Ovary (tissue), 9 donors: ENCODE data around the gene MIER3. TPM values are rescaled to one million over a fixed set of nuclear protein-coding genes. Genes with fewer than 3 reads are reported as not detected.

Experiments used
- DNase-seq, 5 donors: peaks; one replicate each; pipeline ENCODE4 v3.0.0-alpha.2; 2019 to 2020
- H3K27ac ChIP-seq, 2 donors: fragments of 200-600 bp; one replicate each; pipeline versions ENCODE4 v1.5.1 to v1.8.0; 2019 to 2022
- H3K27me3 ChIP-seq: fragments of 200-600 bp; one replicate; pipeline ENCODE4 v1.8.0; 2022
- H3K36me3 ChIP-seq: fragments of 200-600 bp; sonication (generic); one replicate; pipeline ENCODE4 v1.5.1; 2019
- H3K4me1 ChIP-seq: one replicate; pipeline ENCODE4 v1.8.1; 2013; ENCODE audit warnings: mild to moderate bottlenecking, moderate library complexity; ENCODE audit not compliant: insufficient read depth
- H3K4me3 ChIP-seq: fragments of 200-600 bp; sonication (generic); one replicate; pipeline ENCODE4 v1.5.1; 2017
- H3K9me3 ChIP-seq, 2 donors: fragments of 200-600 bp in 1 of 2; sonication (generic) in 1 of 2; one replicate each; pipeline versions ENCODE4 v1.5.1 to v1.8.1; 2013 to 2019; ENCODE audit warnings: mild to moderate bottlenecking in 1 of 2, moderate library complexity in 1 of 2
- CTCF ChIP-seq, 3 donors: fragments of 450-650 bp in 2 of 3; fragments of 200-600 bp in 1 of 3; IDR thresholded peaks; one replicate each; pipeline versions ENCODE4 v1.5.1 to v1.8.0; 2016 to 2022; ENCODE audit warnings: antibody characterized with exemption in 3 of 3, mild to moderate bottlenecking in 1 of 3
- EP300 ChIP-seq: sonication (generic); formaldehyde crosslinking; IDR thresholded peaks from one replicate; pipeline ENCODE4 v1.6.1; 2017; ENCODE audit warnings: antibody characterized with exemption
- POLR2A ChIP-seq: fragments of 450-650 bp; IDR thresholded peaks from one replicate; pipeline ENCODE4 v1.6.1; 2017; ENCODE audit warnings: antibody characterized with exemption, mild to moderate bottlenecking, moderate library complexity
- WGBS, 3 donors: extraction: QIAGEN DNeasy Blood & Tissue Kit in 1 of 3; methylation state at CpG; one replicate each; pipeline versions ENCODE4 v1.1.5 to v1.1.7; 2013 to 2017; 5-methylcytosine and 5-hydroxymethylcytosine counted together
- intact Hi-C, 4 donors: fragments of 100-400 bp; cut with DNase I; formaldehyde crosslinking; loops; one replicate each; pipeline versions ENCODE4 v1.11.0 to v1.15.1; 2022 to 2023
- polyA plus RNA-seq, 2 donors: library from polyadenylated mRNA; stranded (reverse); fragments of 200-250 nt in 1 of 2; fragments of 350-450 nt in 1 of 2; fragmentation: Illumina TruSeq in 1 of 2; extraction: RNeasy Lipid Tissue Mini Kit (QIAGEN cat#74804) in 1 of 2; gene quantifications; one replicate each; pipeline ENCODE4 v1.2.3, GENCODE V29; 2013 to 2014
- total RNA-seq, 7 donors: library from RNA; depleted of rRNA in 2 of 7; stranded (reverse); fragments of >200 nt in 2 of 7; fragmentation: NEBNext Ultra II Directional in 3 of 7; extraction: Animal tissue kit (Norgen Biotek cat#: 25700) in 3 of 7; gene quantifications; one replicate each; pipeline versions ENCODE4 v1.1.0 to v1.2.4, GENCODE V29; 2016 to 2023
- donor health status: DM: no; HTN: no; CAD: no; lungs with moderate emphysema.
- donor health status: DM: no; HTN: no; CAD: no.
- donor health status: Bipolar disorder and iron deficiency.
- donor health status: DM: yes; HTN: yes; CAD: no.
- donor health status: DM: no; HTN: no; CAD: no.
- donor health status: DM: yes; HTN: yes; CAD: no.

MIER3 gene
- total and polyA plus RNA-seq, 9 donors, result 7.9 to 57.2 (median 33.8) TPM

DNA sequence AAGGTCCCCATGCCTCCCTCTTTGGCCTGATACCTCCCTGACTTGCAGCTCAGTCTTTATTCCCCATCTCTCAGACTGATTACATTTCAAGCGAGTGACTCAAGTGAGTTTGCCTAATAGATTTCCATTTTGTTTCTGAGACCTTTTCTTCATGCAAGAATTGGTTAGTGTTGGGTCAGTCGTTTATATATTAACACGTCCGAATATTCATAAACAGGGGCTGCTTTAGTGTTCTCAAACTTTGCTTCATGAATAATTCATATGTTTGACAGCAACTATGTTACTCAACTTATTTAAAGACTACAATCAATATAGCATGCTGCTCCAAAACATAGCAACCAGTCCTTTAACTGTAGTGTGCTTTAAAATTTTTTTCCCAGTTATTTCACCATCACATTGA, 36.6 kb upstream of the MIER3 start:
- peaks cover 3% of the 10 kb centered on the region for H3K4me1 ChIP-seq
- H3K27me3 ChIP-seq, result no peaks in the 10 kb centered on the region
- H3K27ac ChIP-seq, result no peak overlapping the region
- H3K36me3 ChIP-seq, result no peaks in the 10 kb centered on the region
- no peak overlapping the region for H3K4me3 ChIP-seq
- 77 to 90% (median 87%) methylated on average over 4 of the region's 4 CpGs for WGBS, 3 donors
- intact Hi-C loops, result no loop called here
- H3K9me3 ChIP-seq, result no peaks in the 10 kb centered on the region
- no peak for DNase-seq
- TF ChIP-seq EP300, result no peak
- no peak for TF ChIP-seq POLR2A

DNA sequence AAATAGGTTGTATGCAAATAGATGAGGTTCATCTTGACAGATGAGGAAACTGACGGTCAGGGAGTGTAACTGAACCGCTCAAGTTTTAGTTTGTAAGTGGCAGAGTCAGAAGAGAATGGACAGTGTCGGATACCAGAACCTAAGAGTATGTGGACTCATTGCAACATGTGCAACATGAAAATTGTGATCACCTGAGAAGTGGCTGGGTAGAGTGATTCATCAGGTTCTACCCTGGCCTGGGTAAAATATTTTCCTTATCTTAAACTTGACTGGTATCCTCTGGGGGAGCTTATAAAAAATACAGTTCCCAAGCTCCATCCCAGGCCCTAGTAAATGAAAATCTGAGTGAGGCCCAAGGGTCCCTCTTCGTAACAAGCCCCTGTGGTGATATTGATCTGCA, 35.2 kb upstream of the MIER3 start:
- Histone ChIP-seq H3K4me1 (peaks cover 3% of the 10 kb centered on the region), H3K36me3 (no peaks in the 10 kb centered on the region), H3K4me3 (no peak overlapping the region), H3K9me3 (no peaks in the 10 kb centered on the region), H3K27ac (no peak overlapping the region), H3K27me3 (no peaks in the 10 kb centered on the region)
- 92 to 99% (median 94%) methylated on average over 4 of the region's 4 CpGs for WGBS, 3 donors
- intact Hi-C loops, result no loop called here
- DNase-seq, result no peak
- TF ChIP-seq POLR2A, result no peak
- TF ChIP-seq CTCF (IDR thresholded peaks at IDR 0.05), result no peak
- TF ChIP-seq EP300, result no peak

DNA sequence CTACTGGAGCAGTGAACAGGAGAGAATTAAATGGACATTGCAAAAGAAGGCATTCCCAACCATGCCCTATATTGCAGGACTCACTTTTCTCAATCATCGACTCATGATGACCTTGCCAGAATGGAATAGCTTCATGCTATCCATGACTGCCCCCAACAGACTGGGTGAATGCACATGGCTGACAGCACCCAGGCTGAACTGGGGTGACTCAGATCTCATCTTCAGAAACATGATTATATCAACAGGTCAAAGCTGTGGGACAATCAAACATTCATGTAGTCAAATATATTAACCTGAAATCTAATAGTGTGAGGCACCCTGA, 34.7 kb upstream of the MIER3 start:
- no peaks in the 10 kb centered on the region for H3K9me3 ChIP-seq
- no peak for DNase-seq
- TF ChIP-seq CTCF (IDR thresholded peaks at IDR 0.05), result no peak
- TF ChIP-seq POLR2A, result no peak
- no peak for TF ChIP-seq EP300
- intact Hi-C loops, result no loop called here
- WGBS, 3 donors, result 96 to 100% (median 100%) methylated on average over 1 of the region's 1 CpG
- no peaks in the 10 kb centered on the region for H3K36me3 ChIP-seq
- no peak overlapping the region for H3K27ac ChIP-seq
- no peaks in the 10 kb centered on the region for H3K27me3 ChIP-seq
- no peak overlapping the region for H3K4me3 ChIP-seq
- H3K4me1 ChIP-seq, result peaks cover 3% of the 10 kb centered on the region

- H3K27me3 ChIP-seq, result no peaks in the 10 kb centered on the region
- no peak for TF ChIP-seq POLR2A
- no peaks in the 10 kb centered on the region for H3K36me3 ChIP-seq
- no peak overlapping the region for H3K4me3 ChIP-seq
- WGBS, 3 donors, result 70 to 79% (median 72%) methylated on average over 3 of the region's 3 CpGs
- H3K9me3 ChIP-seq, result no peaks in the 10 kb centered on the region
- DNase-seq, result no peak
- intact Hi-C loops, result no loop called here
- peaks cover 3% of the 10 kb centered on the region for H3K4me1 ChIP-seq
- H3K27ac ChIP-seq, result no peak overlapping the region
Observed at GRCh38 chr5:56985936-56986625, 34.2 kb upstream of the MIER3 start.

DNA sequence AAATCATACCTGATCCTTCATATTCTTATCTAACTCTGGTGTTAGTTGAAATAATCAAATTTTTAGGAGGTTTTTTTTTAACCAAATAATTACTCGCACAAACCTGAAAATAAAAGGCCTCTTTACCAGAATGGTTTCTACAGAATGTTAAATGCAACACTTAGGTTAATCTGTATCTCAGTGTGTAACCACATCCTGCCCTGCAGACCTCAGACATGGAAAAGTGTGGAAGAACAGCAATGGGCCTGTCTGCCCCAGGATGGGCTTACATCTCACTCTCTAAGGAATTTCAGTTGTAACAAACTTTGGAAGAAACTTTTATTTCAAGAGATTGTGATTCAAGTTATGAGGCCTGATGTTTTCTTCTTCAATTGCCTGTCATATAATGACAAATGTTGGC, 32.5 kb upstream of the MIER3 start:
- Histone ChIP-seq H3K36me3 (no peaks in the 10 kb centered on the region), H3K4me3 (no peak overlapping the region), H3K27me3 (no peaks in the 10 kb centered on the region), H3K27ac (no peak overlapping the region), H3K9me3 (no peaks in the 10 kb centered on the region), H3K4me1 (peaks cover 3% of the 10 kb centered on the region)
- DNase-seq, result no peak
- 45 to 76% (median 72%) methylated on average over 1 of the region's 1 CpG for WGBS, 3 donors
- TF ChIP-seq CTCF (IDR thresholded peaks at IDR 0.05) (no peak), POLR2A (no peak), EP300 (no peak)
- intact Hi-C loops, result no loop called here
